Renal pelvis (tissue), 12 donors: ENCODE data around the gene RETSAT. TPM values are rescaled to one million over a fixed set of nuclear protein-coding genes. Genes with fewer than 3 reads are reported as not detected.

Experiments
- DNase-seq: peaks from one replicate; pipeline ENCODE4 v3.0.0-alpha.2; 2013
- long read RNA-seq, 16 experiments: transcript quantifications; one replicate each; lab custom pipeline, GENCODE V29; 2026
- polyA plus RNA-seq, 3 donors: library from polyadenylated mRNA; unstranded; fragments of 120-200 nt; gene quantifications; one replicate each; pipeline ENCODE4 v1.2.1, GENCODE V29; 2013; ENCODE audit not compliant: insufficient read length in 3 of 3

The RETSAT gene
- 10 to 100 TPM; 24.4 to 31.4 (median 26.0) TPM for polyA plus RNA-seq
- long read RNA-seq, donor 1, partial matches to known transcripts = 0 of 3 reads
- long read RNA-seq, donor 1, other reads (novel, unspliced or antisense) = 0 of 3 reads
- long read RNA-seq, donor 2, partial matches to known transcripts = 0 of 3 reads
- long read RNA-seq, donor 2, other reads (novel, unspliced or antisense) = 0 of 3 reads
- long read RNA-seq, donor 3, partial matches to known transcripts = 0 of 4 reads
- long read RNA-seq, donor 3, other reads (novel, unspliced or antisense) = 0 of 4 reads
- long read RNA-seq, donor 4, partial matches to known transcripts = 0 of 1 reads
- long read RNA-seq, donor 4, other reads (novel, unspliced or antisense) = 0 of 1 reads
- long read RNA-seq, donor 5 = 0 reads
- long read RNA-seq, donor 6, partial matches to known transcripts = 0 of 4 reads
- long read RNA-seq, donor 6, other reads (novel, unspliced or antisense) = 0 of 4 reads
- long read RNA-seq, donor 7, partial matches to known transcripts = 17 of 21 reads
- long read RNA-seq, donor 7, other reads (novel, unspliced or antisense) = 0 of 21 reads
- long read RNA-seq, donor 8, partial matches to known transcripts = 0 of 1 reads
- long read RNA-seq, donor 8, other reads (novel, unspliced or antisense) = 0 of 1 reads
- long read RNA-seq, donor 9, transcript RETSAT-201 (11 exons, 3,100 nt) = major isoform, 5 of 5 reads
- long read RNA-seq, donor 9, partial matches to known transcripts = 0 of 5 reads
- long read RNA-seq, donor 9, other reads (novel, unspliced or antisense) = 0 of 5 reads
- long read RNA-seq, donor 10, partial matches to known transcripts = 0 of 2 reads
- long read RNA-seq, donor 10, other reads (novel, unspliced or antisense) = 0 of 2 reads
- long read RNA-seq, donor 11, partial matches to known transcripts = 0 of 2 reads
- long read RNA-seq, donor 11, other reads (novel, unspliced or antisense) = 0 of 2 reads
- long read RNA-seq, donor 12 = 0 reads
- long read RNA-seq, donor 13, partial matches to known transcripts = 28 of 29 reads
- long read RNA-seq, donor 13, other reads (novel, unspliced or antisense) = 0 of 29 reads
- long read RNA-seq, donor 14 = 0 reads
- long read RNA-seq, donor 15, transcript RETSAT-201 (11 exons, 3,100 nt) = major isoform, 15 of 16 reads
- long read RNA-seq, donor 15, partial matches to known transcripts = 0 of 16 reads
- long read RNA-seq, donor 15, other reads (novel, unspliced or antisense) = 0 of 16 reads
- long read RNA-seq, donor 16, partial matches to known transcripts = 0 of 4 reads
- long read RNA-seq, donor 16, other reads (novel, unspliced or antisense) = 0 of 4 reads

- peak; percentile 99 for DNase-seq
Observed at GRCh38 chr2:85354286-85355072, at the start of gene RETSAT, which contains the start of gene ELMOD3. Gene RETSAT, minus strand, starts transcription at chr2:85354528. Its CDS starts 21 bp downstream, at chr2:85354507. Gene ELMOD3, plus strand, starts transcription at chr2:85354769. Its CDS starts 2,430 bp downstream, at chr2:85357199.

GRCh38 chr2:85401844-85402243, 47.5 kb upstream of the RETSAT start:
- DNase-seq = no peak

- no peak for DNase-seq
Observed at GRCh38 chr2:85401464-85401805, 47.1 kb upstream of the RETSAT start.

GRCh38 chr2:85400541-85401463, 46.5 kb upstream of the RETSAT start:
- no peak for DNase-seq

GRCh38 chr2:85400023-85400422, 45.7 kb upstream of the RETSAT start:
- no peak for DNase-seq

- no peak for DNase-seq
Observed at GRCh38 chr2:85399183-85399455, 44.8 kb upstream of the RETSAT start.

GRCh38 chr2:85398426-85399182, 44.3 kb upstream of the RETSAT start:
- DNase-seq = no peak

- no peak for DNase-seq
Observed at GRCh38 chr2:85397925-85398331, 43.6 kb upstream of the RETSAT start.

GRCh38 chr2:85396531-85397470, 42.5 kb upstream of the RETSAT start:
- DNase-seq = no peak

GRCh38 chr2:85395912-85396475, 41.7 kb upstream of the RETSAT start:
- DNase-seq = no peak

- DNase-seq = no peak
Observed at GRCh38 chr2:85394976-85395375, 40.6 kb upstream of the RETSAT start.

- DNase-seq = no peak
Observed at GRCh38 chr2:85394261-85394681, 39.9 kb upstream of the RETSAT start.

GRCh38 chr2:85393836-85394235, 39.5 kb upstream of the RETSAT start:
- no peak for DNase-seq

- DNase-seq = no peak
Observed at GRCh38 chr2:85390941-85391669, 36.8 kb upstream of the RETSAT start.

- no peak for DNase-seq
Observed at GRCh38 chr2:85388878-85389538, 34.7 kb upstream of the RETSAT start.

- DNase-seq = no peak
Observed at GRCh38 chr2:85387754-85388153, 33.4 kb upstream of the RETSAT start.
